AML-193 (cell line): Measurements from ENCODE around the gene UFC1.
"Not testable (repeated sequence)": the region's sequence is repeated elsewhere in the genome, so short reads cannot be mapped to it uniquely, and the experiment has no call there.

Source experiments
- DNase-seq, 2 experiments: peaks; one replicate each; lab custom pipeline; 2025; lab: John Stamatoyannopoulos, UW

Gene UFC1

DNA sequence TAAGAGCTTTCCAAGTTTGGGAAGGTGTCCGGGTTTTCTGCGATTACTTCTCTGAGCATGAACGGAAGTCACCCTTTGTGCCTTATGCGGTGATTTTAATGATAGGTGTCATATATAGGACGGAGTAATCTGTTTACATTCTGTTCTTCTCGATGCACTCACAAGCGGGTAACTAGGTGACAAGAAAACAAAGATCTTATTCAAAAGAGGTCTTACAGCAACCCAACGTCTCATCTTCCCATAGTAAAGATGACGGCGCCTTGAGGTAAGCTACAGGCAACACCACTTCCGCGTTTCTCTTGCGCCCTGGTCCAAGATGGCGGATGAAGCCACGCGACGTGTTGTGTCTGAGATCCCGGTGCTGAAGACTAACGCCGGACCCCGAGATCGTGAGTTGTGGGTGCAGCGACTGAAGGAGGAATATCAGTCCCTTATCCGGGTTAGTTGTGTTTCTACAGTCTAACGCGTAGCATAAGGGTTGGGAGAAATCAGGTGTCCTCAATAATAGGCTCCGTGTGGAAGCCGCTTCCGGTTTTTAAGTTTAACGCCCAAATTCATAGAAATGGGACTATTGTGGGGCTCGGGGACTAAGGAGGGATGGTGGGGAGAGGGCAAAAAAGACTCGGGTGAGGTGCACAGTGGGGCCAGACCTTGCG, at the start of gene UFC1:
UFC1 (plus strand) TSS at position 297 of the 656 bp plus-strand sequence; CDS start at position 317, 20 bp downstream.
- DNase-seq = peak; percentile 87 to 90

DNA sequence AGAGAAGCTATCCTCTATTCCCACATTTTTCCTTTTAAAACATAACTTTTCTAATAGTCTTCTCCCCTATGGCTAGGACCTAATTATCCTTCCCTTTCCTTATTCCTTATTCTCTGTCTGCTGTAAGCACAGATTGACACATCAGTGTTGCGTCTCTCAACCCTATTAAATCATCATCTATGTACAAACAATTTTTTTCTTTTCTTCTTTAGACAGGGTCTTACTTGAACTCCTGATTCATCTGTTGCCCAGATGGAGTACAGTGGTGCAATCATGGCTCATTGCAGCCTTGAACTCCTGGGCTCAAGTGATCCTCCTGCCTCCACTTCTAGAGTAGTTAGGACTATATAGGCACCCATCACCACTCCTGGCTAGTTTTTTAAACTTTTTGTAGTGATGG, 47.3 kb upstream of the UFC1 start:
- DNase-seq = no peak

DNA sequence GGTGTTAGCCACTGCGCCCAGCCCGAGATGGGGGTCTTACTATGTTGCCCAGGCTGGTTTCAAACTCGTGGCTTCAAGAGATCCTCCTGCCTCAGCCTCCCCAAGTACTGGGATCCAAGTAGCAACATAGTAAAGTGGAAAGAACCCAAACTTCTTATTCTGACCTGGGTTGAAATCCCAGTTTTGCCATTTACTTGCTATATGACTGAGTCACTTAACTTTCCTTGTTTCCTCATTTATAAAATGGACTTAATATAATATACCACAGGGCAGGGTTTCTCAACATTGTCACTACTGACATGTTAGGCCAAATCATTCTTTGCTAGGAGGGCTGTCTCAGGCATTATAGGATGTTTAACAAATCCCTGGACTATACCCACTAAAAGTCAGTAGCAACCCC, 42.7 kb upstream of the UFC1 start:
- DNase-seq = no peak

DNA sequence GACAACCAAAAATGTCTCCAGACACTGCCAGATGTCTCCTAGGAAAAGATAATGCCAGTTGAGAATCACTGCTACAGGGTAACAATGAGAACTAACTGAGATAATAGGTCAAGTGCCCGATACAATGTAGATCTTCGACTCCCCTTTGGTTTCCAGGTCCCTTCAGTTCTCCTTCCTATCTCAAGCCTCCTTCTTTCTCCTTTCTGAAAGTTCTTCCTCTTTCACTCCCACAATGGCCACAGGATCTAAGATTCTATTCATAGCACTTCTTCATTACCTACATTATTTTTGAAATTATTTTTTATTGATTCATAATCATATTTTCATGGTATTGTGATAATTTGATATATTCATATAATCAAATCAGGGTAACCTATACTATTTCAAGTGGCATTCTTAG, 42.3 kb upstream of the UFC1 start:
- peak in 1 of 2 experiments; percentile 16 for DNase-seq

DNA sequence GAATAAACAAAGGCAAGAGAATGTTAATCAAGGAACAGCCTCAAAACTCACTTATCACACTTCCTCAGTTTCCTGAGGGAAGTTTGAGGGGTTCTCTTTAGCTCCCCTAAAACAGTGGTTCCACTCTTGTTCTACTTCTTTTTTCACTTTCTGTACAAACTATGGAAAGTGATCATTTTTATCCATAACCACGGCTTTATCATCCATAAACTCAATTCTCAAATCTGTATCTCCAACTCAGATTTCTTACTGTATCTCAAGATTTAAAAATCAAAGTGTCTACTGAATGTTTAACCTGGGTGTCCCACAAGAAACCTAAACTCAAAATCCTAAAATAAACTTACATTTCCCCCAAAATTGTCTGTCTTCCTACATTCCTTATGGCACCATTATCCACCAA, 39.9 kb upstream of the UFC1 start:
- DNase-seq = no peak

DNA sequence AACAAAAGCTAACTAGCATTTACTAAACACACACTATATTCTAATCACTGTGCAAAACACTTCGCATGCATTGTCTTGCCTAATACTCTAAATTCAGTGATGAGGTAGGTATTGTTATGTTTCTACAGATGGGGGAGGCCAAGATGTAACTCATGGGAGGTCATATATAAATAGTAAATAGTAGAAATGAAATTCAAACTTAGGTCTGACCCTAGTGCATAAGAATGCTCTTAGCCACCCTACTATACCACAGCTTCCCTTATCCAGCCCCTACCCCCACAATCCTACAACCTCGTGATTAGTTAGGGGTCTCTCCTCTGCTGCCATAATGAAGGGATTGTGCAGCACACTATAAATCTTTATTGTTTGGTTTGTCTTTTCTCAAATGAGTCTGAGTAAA, 39.2 kb upstream of the UFC1 start:
- DNase-seq = no peak

DNA sequence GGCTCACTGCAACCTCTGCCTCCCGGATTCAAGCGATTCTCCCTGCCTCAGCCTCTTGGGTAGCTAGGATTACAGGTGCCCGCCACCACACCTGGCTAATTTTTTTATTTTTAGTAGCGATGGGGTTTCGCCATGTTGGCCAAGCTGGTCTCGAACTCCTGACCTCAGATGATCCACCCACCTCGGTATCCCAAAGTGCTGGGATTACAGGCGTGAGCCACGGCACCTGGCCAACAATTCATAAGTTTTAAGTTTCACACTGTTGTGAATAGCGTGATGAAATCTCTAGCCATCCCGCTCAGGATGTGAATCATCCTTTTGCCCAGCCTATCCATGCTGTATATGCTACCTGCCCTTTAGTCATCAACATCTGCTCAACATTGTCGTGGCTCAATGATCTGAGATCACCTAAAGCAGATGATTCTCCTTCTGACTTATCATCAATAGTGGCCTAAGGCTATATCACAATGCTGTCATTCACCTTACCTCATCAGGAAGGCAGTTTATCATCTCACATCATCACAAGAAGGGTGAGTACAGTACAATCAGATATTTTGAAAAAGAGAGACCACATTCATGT, 38.6 kb upstream of the UFC1 start:
- DNase-seq = peak in 1 of 2 experiments; percentile 28

DNA sequence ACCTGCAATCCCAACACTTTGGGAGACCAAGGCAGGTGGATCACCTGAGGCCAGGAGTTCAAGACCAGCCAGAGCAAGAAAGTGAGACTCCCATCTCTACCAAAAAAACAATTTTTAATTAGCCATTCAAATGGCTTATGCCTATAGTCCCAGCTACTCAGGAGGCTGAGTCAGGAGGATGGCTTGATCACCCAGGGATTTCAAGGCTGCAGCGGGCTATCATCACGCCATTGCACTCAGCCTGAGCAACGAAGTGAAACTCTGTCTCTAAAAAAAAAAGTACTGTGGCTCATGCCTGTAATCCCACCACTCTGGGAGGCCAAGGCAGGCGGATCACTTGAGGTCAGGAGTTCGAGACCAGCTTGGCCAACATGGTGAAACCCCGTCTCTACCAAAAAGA, 37.8 kb upstream of the UFC1 start:
- DNase-seq = not testable (repeated sequence)

DNA sequence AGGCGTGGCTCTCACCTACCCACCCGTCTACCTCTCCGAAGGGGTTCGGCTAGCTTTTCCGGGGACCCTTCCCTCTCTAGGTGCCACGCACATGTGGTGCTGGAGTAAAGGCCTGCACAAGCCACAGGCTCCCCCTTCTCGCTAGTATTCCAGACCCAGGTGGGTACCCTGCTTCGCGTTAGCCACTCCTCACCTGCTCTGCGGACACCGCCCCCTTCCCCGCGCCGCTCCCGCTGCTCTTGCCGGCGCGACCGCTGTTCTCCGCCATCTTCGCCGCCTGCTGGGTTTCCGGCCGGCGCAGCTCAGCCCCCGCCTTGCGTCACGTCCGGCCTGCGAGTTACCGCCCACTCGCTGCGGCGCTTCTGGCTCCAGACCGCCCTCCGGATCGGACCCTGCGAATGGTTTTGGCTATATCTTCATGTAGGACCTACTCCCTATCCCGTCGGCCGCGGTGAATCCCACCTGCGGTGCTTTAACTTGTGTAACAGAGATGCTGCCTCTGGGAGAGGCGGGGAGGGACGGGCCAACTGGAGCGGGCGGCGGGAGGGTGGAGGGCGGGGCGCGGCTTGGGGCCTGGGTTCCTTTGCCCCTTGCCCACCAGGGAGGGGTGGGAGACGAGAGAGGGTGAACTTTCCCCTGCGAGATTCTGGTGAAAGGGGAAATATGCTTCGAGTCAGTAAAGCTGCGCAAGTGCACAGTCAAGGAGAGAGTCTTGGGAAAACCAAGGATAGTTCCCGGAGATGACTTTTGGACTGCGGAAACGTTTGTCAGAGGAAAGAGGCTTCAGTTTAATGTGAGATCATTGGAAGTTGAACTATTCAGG, 35.8 kb upstream of the UFC1 start, which contains the start of the genes NIT1 and PFDN2:
NIT1 (plus strand) TSS at position 347 of the 823 bp plus-strand sequence; CDS start at position 419, 72 bp downstream.
PFDN2 (minus strand) TSS at position 279 of the 823 bp plus-strand sequence; CDS start at position 268, 11 bp downstream.
- DNase-seq = peak; percentile 71 to 73

DNA sequence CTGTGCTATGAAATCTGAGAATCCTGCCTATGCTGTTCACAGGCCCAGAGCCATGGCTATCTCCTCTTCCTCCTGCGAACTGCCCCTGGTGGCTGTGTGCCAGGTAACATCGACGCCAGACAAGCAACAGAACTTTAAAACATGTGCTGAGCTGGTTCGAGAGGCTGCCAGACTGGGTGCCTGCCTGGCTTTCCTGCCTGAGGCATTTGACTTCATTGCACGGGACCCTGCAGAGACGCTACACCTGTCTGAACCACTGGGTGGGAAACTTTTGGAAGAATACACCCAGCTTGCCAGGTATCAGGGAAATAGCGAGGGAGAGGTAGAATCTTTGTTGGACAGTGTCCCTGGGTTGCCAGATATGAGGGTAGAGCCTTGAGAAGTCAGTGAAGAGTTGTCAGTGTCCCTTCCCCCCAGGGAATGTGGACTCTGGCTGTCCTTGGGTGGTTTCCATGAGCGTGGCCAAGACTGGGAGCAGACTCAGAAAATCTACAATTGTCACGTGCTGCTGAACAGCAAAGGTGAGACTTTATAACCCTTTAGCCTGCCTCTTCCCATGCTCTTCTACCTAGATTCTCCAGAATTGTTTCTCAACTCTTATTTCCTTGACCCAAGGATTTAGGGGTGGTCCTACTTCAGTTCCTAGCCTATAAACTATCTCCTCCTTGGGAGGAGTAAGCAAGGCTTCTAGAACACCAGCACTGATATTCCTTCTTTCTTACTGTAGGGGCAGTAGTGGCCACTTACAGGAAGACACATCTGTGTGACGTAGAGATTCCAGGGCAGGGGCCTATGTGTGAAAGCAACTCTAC, 34.5 kb upstream of the UFC1 start:
- peak; percentile 54 to 72 for DNase-seq

DNA sequence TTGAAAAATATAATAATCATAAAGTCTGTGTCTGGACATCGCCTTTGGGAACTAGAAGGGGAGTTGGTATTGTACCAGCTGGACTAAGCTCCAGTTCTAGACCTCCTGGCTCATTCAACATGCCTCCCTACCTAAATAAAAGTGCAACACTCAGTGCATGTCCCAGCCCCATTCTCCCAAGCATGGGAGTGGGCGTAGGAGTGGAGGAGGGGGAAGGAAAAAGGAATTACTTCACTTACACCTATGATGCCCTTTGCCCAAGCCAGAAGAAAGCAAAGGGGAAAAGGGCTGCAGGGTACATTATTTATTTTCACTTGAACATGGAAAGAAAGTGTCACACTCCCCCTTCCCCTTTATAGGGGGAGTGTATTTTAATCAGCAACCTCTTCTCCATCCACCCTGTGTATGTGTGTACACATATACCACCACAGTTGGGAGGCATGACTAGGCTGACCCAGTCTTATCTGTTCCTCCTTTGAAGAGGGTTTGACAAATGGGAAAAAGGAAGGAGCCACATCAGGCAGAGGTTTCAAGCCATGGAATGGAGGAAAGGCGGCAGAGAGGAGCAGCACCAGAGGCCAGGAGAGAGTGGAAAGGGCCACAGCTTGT, 32.6 kb upstream of the UFC1 start:
- DNase-seq = no peak

DNA sequence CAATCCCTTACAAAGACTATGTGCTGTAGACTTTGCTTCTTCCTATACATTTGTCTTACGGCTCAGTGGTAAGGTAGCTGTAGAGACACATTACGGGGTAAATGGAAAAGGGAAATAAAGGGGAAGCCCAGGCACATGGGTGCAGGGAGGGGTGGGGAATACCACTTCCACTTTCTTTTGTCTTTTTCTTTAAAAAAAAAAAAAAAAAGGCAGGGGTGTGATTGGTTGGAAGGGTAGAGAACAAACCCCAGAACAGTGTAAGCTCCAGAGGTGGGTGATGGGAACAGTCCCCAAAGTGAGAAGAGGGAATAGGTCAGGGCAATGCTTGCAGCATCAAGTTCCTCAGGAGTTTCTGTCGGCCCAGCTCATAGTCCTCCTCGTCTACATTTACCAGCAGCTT, 31.9 kb upstream of the UFC1 start:
- peak; percentile 21 to 36 for DNase-seq

DNA sequence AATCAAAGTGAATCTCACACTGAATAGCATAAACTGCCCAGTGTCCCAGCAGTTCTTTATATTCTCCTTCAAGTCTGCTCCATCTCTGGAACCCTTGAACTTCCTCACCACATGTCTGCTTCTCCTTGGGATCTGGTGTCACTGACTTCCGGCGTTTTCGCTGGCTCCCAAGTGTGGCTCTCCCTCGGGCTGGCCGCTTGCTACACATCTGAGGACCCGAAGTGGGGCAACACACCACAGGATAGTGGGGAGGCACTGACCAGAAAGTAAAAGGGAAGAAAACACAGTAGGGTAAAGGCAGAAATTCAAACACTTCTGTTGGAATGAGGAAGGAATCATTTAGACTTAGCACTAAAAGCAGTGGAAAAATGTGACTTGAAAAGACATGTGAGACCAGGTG, 30.8 kb upstream of the UFC1 start:
- no peak for DNase-seq

DNA sequence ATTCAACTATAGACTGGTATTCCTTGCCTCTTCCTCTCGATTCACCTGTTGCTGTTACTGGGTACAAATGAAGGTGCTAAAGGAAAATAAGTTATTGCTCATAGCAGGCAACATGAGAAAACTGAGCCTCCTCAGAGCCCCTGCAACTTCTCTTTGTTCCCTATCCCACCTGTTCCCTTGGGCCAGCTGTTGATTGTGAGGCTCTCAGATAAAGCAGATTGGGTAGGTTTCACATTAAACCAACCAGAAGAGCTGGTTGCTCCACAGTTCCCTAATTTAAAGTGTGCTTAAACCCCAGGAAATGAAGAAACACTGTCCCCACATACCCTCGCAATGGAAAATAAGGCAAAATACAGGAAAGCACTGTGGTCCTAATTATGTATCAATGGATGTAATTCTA, 26.1 kb upstream of the UFC1 start:
- DNase-seq = peak; percentile 61 to 63

DNA sequence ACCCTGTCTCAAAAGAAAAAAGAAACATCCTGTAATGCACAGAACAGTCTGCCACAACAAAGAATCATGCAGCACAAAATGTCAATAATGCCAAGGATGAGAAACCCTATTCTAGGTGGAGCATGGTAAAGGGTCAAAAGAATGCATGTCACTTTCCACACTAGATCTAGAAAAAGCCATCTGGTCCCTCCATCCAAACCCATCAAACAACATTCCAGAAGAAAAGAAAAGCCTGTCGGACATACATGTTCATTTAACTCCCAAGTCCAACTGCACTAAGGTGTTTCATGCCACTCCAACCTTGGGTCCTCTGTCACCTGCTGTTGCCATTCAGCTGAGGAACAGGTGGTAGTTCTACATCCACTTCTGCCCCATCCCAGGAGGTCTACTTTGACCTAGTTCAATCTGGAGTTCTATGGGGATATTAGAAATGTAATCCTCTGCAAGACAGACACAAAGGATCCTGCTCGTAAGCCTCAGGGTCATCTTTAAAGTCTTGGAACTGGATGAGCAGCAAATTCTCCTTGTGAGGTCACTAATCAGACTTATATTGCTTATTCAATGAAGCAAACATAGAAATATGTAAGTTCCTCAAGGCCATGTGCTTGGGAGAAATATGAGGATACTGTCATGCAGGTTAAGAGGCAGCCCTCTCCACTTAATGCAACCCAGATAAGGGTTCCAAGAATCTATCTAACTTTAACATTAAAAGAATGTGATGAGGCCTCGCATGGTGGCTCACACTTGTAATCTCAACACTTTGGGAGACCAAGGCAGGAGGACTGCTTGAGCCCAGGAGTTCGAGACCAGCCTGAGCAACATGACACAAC, 25.0 kb upstream of the UFC1 start:
- no peak for DNase-seq

DNA sequence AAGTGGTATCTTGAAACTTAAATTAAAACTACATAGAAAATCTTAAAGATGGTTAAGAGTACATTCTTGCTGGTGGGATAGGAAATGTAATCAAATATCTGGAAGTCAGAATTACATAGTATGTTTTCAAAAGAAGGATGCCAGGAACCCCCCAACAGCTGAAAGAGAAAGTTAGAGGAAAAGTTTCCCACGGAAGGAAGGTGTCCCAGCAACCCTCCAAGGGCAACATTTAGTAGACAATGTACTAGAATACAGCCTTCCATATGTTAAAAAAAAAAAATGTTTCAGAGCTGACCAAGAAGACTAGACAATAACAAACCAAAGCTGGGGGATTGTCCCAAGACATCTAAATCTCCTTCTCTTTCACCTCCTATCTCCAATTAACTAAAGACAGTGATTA, 23.5 kb upstream of the UFC1 start:
- no peak for DNase-seq

DNA sequence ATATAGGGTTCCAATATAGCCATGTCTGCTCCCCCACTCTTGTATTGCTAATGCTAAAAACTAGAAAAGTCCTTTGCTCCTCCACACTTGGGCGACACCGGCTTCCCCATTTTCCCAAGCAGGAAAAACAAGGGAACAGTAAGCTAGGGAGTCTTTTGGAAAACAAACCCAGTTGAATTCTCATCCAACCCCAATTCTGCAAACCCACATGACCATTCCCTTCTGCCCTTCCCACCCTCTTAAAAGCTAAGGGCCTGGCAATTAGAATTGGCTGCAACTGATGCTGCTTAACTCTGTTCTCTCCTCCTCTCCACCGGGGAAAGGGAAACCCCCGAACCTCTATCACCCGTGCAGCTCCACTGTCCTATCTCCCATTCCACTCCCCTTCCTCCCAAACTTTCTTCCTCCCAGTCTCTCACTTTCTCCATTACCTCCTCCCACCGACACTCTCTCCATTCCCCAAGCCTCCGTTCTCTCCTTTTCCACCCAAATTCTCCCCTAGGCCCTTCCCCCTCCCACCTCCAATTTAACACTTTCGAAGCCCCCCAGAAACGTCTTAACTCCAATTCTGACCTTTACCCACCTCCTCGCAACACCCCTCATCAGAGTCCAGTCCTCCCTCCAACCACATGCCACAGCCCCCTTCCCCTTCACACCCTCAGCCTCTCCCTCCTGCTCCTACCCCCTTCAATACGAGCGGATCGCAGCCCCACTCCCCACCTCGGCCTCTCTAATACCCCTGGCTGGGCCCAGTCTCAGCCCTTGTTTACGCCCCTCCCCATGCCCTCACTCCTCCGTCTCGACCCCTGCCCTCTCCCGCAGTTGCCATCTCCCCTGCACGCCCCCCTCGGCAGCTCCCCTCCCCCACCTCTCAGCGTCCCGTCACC, 22.0 kb upstream of the UFC1 start:
- no peak for DNase-seq

DNA sequence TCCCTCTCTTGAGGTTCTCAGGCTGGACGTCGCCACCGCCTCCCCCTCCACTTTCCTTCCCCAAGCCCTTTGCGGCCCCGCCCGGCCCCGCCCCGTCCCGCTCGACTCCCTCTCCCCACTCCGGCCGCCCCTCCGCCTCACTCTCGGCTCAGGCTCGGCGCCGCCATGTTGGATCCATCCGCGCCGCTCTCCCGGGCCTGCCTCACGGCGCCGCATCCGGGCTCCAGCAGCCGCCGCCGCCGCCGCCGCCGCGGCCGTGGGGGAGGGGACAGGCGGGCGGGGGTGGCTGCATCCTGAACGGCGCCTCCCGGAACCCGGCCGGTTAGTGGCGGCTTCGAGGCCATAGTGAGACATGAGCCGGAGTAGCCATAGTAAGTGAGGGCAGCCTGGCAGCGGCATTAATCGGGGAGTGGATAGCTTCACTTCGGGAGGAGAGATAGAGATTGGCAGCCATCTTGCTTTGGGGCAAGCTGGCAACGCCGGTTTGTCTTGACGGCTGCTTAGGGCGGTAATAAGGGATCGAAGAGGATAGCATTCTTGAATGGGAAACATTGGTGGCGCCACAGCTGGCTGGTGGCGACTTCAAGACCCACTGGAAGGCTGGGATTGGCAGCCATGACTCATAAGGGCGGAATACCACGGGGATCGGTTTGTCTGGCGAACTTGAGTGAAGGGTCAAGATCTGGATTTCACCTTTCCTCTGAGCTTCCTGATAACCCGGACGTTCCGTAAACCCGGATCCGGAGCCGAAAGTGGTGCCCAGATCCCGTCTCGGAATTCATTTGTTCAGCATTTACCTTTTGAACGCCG, 21.2 kb upstream of the UFC1 start, which contains the start of gene DEDD:
DEDD (minus strand) TSS at position 258 of the 810 bp plus-strand sequence. CDS start 8,205 bp downstream, outside the sequence.
- peak; percentile 94 to 96 for DNase-seq
